ENCODE results near the gene SCARB1.

The SCARB1 gene

DNA sequence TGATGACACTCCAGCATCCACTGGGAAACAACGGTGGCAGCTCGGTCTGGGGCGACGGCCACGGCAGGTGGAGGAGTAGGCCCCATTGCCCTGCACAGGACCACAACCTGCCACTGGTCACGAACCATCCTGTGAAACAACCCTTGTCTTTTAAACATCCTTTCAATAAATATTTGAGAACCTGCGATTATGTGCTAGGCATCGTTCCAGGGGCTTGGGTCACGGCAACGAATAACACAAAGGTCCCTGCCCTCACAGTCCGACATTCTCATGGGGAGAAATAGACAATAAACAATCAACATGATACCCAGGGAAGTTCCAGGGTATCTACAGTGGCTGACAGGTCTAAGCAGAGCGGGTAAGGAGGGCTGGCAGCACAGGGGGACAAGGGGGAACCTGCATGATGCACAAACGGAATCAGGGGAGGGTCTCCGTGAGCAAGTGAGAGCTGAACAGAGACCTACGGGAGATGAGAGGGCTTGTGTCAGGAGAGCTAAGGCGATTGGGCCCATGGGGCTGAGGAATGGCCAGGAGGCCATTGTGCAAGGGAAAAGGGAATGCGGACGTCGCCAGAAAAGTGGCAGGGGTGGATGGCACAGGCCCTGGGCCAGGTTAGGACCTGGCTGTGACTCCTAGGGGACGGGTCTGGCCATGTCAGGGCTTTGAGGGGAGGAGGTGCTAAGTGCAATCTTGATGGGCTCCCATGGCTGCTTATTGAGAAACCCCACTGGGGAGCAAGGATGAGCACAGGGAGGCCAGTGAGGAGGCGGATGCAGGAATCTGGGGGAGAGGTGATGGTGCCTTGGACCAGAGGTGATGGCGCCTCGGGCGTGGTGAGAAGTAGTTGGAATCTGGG lies 9.7 kb downstream of the SCARB1 start:
- H3K4me3 ChIP-seq (ENCODE audit: low read depth, low read length): no peak overlapping the region
- DNase-seq (ENCODE audit: low read depth, low spot score): no peak
- TF ChIP-seq, protein P1, sequence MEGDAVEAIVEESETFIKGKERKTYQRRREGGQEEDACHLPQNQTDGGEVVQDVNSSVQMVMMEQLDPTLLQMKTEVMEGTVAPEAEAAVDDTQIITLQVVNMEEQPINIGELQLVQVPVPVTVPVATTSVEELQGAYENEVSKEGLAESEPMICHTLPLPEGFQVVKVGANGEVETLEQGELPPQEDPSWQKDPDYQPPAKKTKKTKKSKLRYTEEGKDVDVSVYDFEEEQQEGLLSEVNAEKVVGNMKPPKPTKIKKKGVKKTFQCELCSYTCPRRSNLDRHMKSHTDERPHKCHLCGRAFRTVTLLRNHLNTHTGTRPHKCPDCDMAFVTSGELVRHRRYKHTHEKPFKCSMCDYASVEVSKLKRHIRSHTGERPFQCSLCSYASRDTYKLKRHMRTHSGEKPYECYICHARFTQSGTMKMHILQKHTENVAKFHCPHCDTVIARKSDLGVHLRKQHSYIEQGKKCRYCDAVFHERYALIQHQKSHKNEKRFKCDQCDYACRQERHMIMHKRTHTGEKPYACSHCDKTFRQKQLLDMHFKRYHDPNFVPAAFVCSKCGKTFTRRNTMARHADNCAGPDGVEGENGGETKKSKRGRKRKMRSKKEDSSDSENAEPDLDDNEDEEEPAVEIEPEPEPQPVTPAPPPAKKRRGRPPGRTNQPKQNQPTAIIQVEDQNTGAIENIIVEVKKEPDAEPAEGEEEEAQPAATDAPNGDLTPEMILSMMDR (IDR thresholded peaks at IDR 0.05; ENCODE audit: low read depth, low read length): no peak
- in situ Hi-C loops (cut with HindIII; ENCODE audit: low sequenced_read_pairs): no loop called here

DNA sequence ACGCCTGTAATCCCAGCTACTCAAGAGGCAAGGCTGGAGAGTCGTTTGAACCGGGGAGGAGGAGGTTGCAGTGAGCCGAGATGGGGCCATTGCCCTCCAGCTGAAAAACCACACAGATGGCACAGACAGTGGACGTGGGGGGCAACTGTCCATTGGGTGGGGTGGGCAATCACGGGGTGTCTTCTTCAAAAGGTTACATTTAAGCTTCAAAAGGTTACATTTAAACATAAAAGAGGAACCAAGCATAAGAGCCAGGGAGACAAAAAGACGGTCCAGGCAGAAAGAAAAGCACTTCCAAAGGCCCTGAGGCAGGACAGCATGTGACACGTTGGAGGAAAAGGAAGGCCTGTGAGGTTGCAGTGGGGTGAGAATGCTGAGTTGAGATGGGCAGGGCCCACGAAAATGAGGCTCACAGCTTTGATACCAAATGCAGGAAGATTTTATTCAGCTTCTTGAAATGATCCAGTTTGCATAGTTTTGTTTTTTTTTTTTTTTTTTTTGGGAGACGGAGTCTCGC lies 10.7 kb downstream of the SCARB1 start:
- in situ Hi-C loops (cut with HindIII; ENCODE audit: low sequenced_read_pairs): no loop called here
- TF ChIP-seq, protein P1 (IDR thresholded peaks at IDR 0.05; ENCODE audit: low read depth, low read length): no peak

DNA sequence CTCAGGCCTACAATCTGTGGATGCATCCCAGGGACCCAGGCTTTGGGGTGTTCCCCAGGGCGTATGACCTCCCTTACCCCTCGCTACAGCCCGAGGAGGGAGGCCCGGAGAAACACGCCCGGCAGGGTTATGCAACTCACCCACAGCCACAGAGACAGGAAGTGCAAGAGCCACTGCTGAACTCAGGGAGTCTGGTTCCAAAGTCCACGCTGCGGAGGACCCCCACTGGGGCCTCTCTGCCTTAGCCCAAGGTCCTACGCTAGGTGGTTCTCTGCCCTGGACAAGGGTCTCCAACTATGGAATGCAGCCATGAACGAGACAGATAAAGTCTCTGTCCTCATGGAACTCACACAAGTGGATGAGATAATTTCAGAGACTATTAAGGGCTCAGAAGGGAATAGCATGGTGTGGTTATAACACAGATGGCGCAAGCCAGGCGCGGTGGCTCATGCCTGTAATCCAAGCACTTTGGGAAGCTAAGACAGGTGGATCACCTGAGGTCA lies 11.3 kb downstream of the SCARB1 start:
- no peak for DNase-seq (ENCODE audit: low read depth, low spot score)
- TF ChIP-seq, protein P1 (IDR thresholded peaks at IDR 0.05; ENCODE audit: low read depth, low read length): no peak
- no peak overlapping the region for H3K4me3 ChIP-seq (ENCODE audit: low read depth, low read length)
- in situ Hi-C loops (cut with HindIII; ENCODE audit: low sequenced_read_pairs): no loop called here

More for the DNA sequence above, 10.7 kb downstream of the SCARB1 start:
- H3K4me3 ChIP-seq (ENCODE audit: low read depth, low read length): no peak overlapping the region
- DNase-seq (ENCODE audit: low read depth, low spot score): no peak

DNA sequence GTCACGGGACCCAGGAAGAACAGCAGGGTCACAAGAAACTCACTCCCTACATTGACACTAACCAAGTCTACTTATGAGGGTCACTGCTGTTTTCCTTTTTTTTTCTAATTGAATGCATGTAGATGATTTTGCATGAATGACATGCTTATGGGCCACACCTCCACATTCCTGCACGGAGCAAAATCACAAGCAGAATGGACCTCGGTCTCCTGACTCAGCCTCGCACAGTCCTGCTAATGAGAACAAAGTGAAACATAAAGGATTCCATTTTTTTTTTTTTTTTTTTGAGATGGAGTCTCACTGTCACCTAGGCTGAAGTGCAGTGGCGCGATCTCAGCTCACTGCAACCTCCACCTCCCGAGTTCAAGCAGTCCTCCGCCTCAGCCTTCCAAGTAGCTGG lies 12.3 kb downstream of the SCARB1 start:
- in situ Hi-C loops (cut with HindIII; ENCODE audit: low sequenced_read_pairs): no loop called here
- no peak overlapping the region for H3K4me3 ChIP-seq (ENCODE audit: low read depth, low read length)
- DNase-seq (ENCODE audit: low read depth, low spot score): no peak
- TF ChIP-seq, protein P1 (IDR thresholded peaks at IDR 0.05; ENCODE audit: low read depth, low read length): no peak

DNA sequence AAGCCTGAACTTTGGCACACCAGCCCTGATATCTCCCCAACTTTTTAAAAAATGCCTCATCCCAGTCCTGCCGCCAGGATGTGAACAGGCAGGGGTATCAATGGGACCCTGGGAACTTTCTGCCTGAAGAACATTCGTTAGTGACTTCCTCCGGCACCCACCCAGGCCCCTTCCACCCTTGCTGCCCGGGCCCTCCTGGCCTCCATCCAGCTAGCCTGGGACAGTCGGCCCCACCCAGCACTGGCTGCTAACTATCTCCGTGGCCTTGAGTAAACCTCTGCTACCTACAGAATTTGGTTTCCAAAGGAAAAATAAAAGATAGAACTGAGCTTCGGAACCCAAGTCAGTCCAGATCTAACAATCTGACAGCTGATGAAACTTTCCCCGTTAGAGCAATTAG lies 14.3 kb downstream of the SCARB1 start:
- H3K4me3 ChIP-seq (ENCODE audit: low read depth, low read length): no peak overlapping the region
- in situ Hi-C loops (cut with HindIII; ENCODE audit: low sequenced_read_pairs): no loop called here
- DNase-seq (ENCODE audit: low read depth, low spot score): no peak
- TF ChIP-seq, protein P1 (IDR thresholded peaks at IDR 0.05; ENCODE audit: low read depth, low read length): no peak

DNA sequence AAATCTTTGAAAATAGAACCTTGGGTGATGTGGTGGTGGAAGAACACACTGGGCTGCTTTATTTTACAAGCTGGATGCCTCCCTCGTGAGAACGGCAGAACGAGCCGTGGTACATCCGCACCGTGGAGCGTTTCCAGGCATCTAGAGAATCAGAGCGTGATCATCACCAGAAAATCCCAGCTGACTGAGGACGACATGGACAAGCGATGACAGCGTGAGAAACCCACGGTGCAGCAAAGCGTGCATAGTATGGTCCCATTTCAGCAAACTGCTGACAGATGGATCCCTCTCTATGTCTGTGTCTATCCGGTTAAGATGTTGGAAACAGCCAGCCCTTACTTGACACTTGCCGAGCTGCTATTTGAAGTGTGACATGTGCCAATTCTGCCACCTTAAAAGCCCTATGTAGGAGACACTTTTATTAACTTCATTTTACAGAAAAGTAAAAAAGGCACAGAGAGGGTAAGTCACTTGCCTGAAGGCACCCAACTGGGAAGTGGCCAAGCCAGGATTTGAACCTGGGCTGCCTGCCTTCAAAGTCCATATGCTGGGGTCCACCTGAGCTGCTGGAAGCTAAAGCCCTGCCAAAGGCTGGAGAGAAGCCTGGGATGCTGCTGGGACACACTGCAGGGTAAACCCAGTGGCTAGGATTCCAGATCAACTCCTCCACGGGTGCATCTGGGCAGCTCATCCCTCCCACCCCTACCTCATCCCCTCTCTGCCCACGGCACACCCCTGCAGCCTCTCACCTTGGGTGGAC lies 14.9 kb downstream of the SCARB1 start:
- TF ChIP-seq, protein P1 (IDR thresholded peaks at IDR 0.05; ENCODE audit: low read depth, low read length): no peak
- H3K4me3 ChIP-seq (ENCODE audit: low read depth, low read length): no peak overlapping the region
- no peak for DNase-seq (ENCODE audit: low read depth, low spot score)
- in situ Hi-C loops (cut with HindIII; ENCODE audit: low sequenced_read_pairs): no loop called here

Measured in astrocyte of the spinal cord (primary cell).